DND-41 (cell line): ENCODE measurements around the gene UQCRFS1.

Experiments used
- ATAC-seq: fragments of 200-7000 bp; cut with Tn5 transposase; 3 replicates; pipeline ENCODE4 v1.9.1; 2021; ENCODE audit warnings: low read depth; ENCODE audit not compliant: insufficient read depth
- DNase-seq: peaks from one replicate; pipeline ENCODE4 v3.0.0-alpha.2; 2020
- H2AFZ ChIP-seq: 2 replicates; pipeline ENCODE4 v1.6.0; 2012; ENCODE audit warnings: low read depth, low read length
- H3K27ac ChIP-seq: 2 replicates; pipeline ENCODE4 v1.5.1; 2012; ENCODE audit warnings: low read length, inconsistent platforms
- H3K27me3 ChIP-seq: fragments of 200-600 bp; sonication (generic); 2 replicates; pipeline ENCODE4 v1.6.0; 2012; ENCODE audit warnings: low read length, mild to moderate bottlenecking, inconsistent platforms; ENCODE audit not compliant: insufficient read depth, poor library complexity
- H3K36me3 ChIP-seq: 2 replicates; pipeline ENCODE4 v1.5.1; 2012; ENCODE audit warnings: low read length, inconsistent platforms; ENCODE audit not compliant: insufficient read depth
- H3K4me1 ChIP-seq: 2 replicates; pipeline ENCODE4 v1.5.1; 2012; ENCODE audit warnings: mild to moderate bottlenecking, low read length; ENCODE audit not compliant: insufficient read depth
- H3K4me2 ChIP-seq: 2 replicates; pipeline ENCODE4 v1.6.0; 2012; ENCODE audit warnings: mild to moderate bottlenecking, moderate library complexity, low read length, inconsistent platforms; ENCODE audit not compliant: insufficient read depth
- H3K4me3 ChIP-seq, 2 experiments: fragments of 200-600 bp in 1 of 2; shearing (Covaris generic) in 1 of 2; 2 replicates each; pipeline ENCODE4 v1.5.1; 2012 to 2016; ENCODE audit warnings: inconsistent platforms in 2 of 2, low read length in 2 of 2, mild to moderate bottlenecking in 2 of 2, low read depth in 1 of 2, moderate library complexity in 1 of 2
- H3K79me2 ChIP-seq: 2 replicates; pipeline ENCODE4 v1.6.0; 2012; ENCODE audit warnings: low read length, inconsistent platforms; ENCODE audit not compliant: insufficient read depth
- H3K9ac ChIP-seq: 2 replicates; pipeline ENCODE4 v1.6.0; 2012; ENCODE audit warnings: low read depth, mild to moderate bottlenecking, inconsistent platforms, low read length, moderate library complexity
- H3K9me3 ChIP-seq: 2 replicates; pipeline ENCODE4 v1.5.1; 2012; ENCODE audit warnings: low read length, moderate library complexity, mild to moderate bottlenecking, inconsistent platforms; ENCODE audit not compliant: insufficient read depth, severe bottlenecking
- H4K20me1 ChIP-seq: 2 replicates; pipeline ENCODE4 v1.6.0; 2012; ENCODE audit warnings: low read length; ENCODE audit not compliant: insufficient read depth
- EZH2 ChIP-seq: IDR thresholded peaks from 3 replicates; pipeline ENCODE4 v1.6.1; 2012; ENCODE audit warnings: borderline replicate concordance, low read depth, mild to moderate bottlenecking, moderate library complexity, low read length, inconsistent platforms; ENCODE audit not compliant: severe bottlenecking
- TF ChIP-seq, protein P1 (sequence below): IDR thresholded peaks from 2 replicates; pipeline ENCODE4 v1.5.1; 2012; ENCODE audit warnings: borderline replicate concordance, low read length, moderate library complexity, mild to moderate bottlenecking; ENCODE audit not compliant: poor library complexity, severe bottlenecking; ENCODE audit errors: extremely low read depth

UQCRFS1 gene

DNA sequence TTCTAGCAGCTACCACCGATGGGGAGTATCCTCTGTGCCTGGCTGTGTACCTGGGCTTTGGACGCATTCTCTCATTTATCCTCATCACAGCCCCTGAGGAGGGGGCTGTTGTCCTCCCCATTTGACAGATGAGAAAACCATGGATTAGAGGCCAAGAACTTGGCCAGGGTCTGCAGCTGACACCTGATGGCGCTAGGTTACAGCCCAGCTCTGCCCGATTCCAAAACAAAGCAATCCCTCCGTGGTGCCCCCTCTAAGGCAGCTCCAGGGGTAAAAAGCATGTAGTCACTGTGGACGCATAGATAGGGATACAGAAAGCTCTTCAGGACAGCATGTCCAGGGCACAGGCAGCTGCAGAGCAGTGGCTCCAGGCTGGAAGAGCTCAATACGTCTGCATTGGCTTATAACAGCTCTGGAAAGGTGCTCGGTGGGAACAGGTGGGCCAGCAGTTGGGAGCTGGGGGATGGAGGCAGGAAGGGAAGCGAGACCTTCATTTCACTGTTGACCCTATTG is 35.4 kb upstream of the UQCRFS1 start:
- no peak overlapping the region for H3K4me2 ChIP-seq
- H3K4me3 ChIP-seq: no peak overlapping the region
- H3K79me2 ChIP-seq: no peaks in the 10 kb centered on the region
- no peaks in the 10 kb centered on the region for H3K36me3 ChIP-seq
- peaks cover 10% of the 10 kb centered on the region for H3K27me3 ChIP-seq
- H3K27ac ChIP-seq: no peak overlapping the region
- H3K4me1 ChIP-seq: no peaks in the 10 kb centered on the region
- no peak for DNase-seq
- ATAC-seq: no peak
- H2AFZ ChIP-seq: no peak overlapping the region
- no peaks in the 10 kb centered on the region for H4K20me1 ChIP-seq
- TF ChIP-seq, protein P1, sequence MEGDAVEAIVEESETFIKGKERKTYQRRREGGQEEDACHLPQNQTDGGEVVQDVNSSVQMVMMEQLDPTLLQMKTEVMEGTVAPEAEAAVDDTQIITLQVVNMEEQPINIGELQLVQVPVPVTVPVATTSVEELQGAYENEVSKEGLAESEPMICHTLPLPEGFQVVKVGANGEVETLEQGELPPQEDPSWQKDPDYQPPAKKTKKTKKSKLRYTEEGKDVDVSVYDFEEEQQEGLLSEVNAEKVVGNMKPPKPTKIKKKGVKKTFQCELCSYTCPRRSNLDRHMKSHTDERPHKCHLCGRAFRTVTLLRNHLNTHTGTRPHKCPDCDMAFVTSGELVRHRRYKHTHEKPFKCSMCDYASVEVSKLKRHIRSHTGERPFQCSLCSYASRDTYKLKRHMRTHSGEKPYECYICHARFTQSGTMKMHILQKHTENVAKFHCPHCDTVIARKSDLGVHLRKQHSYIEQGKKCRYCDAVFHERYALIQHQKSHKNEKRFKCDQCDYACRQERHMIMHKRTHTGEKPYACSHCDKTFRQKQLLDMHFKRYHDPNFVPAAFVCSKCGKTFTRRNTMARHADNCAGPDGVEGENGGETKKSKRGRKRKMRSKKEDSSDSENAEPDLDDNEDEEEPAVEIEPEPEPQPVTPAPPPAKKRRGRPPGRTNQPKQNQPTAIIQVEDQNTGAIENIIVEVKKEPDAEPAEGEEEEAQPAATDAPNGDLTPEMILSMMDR: no peak
- no peak for TF ChIP-seq EZH2
- H3K9ac ChIP-seq: no peak overlapping the region
- no peaks in the 10 kb centered on the region for H3K9me3 ChIP-seq

DNA sequence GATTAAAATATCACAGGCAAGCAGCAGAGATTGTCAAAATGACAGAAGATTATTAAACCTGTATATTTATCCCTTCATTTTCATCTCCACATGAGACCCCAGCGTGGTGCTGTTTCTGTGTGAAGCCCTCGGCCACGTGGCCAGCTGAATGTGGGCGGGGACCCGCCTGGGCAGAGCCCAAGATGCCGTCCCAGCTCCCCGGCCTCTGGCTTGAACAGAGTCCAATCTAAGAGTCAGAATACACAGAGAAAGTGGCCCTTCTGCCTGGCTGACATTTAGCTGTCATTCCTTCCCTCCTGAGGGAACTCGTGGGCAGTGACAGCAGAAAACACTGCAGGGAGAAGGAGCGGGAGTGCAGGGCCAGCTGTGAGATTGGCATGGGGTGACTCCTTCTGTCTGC is 34.9 kb upstream of the UQCRFS1 start:
- ATAC-seq (no peak), DNase-seq (no peak)
- Histone ChIP-seq H2AFZ (no peak overlapping the region), H3K9ac (no peak overlapping the region), H3K4me1 (no peaks in the 10 kb centered on the region), H3K4me3 (no peak overlapping the region), H3K79me2 (no peaks in the 10 kb centered on the region), H3K4me2 (no peak overlapping the region), H3K9me3 (no peaks in the 10 kb centered on the region), H3K27me3 (peaks cover 15% of the 10 kb centered on the region), H3K36me3 (no peaks in the 10 kb centered on the region), H4K20me1 (no peaks in the 10 kb centered on the region), H3K27ac (no peak overlapping the region)
- TF ChIP-seq, protein P1: no peak
- TF ChIP-seq EZH2: no peak

DNA sequence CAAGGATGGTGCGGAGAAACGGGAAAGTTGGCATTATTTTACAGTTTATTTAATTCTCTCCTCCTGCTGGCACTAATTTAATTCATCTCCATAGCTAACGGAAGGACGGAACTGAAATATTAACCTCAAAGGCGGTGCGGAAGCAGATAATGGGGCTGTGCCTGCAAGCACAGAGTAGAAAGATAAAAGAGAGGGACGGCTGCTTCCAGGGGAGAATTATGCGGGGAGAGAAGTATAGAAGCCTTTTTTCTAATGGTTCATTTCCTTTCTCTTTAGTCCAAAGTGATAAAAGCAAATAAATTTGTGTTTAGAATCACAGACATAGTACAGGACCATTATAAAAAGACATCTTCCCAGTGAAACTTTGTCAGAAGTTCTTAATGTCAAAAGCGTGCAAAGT is 34.5 kb upstream of the UQCRFS1 start:
- ATAC-seq (no peak), DNase-seq (no peak)

More for the DNA sequence above, 34.5 kb upstream of the UQCRFS1 start:
- H3K9me3 ChIP-seq: no peaks in the 10 kb centered on the region
- TF ChIP-seq, protein P1: no peak
- TF ChIP-seq EZH2: no peak
- peaks cover 20% of the 10 kb centered on the region for H3K27me3 ChIP-seq
- H3K4me2 ChIP-seq: no peak overlapping the region
- no peak overlapping the region for H3K27ac ChIP-seq
- no peaks in the 10 kb centered on the region for H3K4me1 ChIP-seq
- H4K20me1 ChIP-seq: no peaks in the 10 kb centered on the region
- no peaks in the 10 kb centered on the region for H3K36me3 ChIP-seq
- no peak overlapping the region for H3K9ac ChIP-seq
- no peaks in the 10 kb centered on the region for H3K79me2 ChIP-seq
- H2AFZ ChIP-seq: no peak overlapping the region
- H3K4me3 ChIP-seq: no peak overlapping the region
